ENCODE measurements around the gene CAMK2B. TPM values are rescaled to one million over a fixed set of nuclear protein-coding genes. Genes with fewer than 3 reads are reported as not detected.

CAMK2B gene
- total and polyA plus RNA-seq, 12 donors, result 0.25 to 82.3 (median 6.5) TPM; not detected in 2

- H3K4me1 ChIP-seq (replicated peaks in 1 of 2), result no peaks in the 10 kb centered on the region
- intact Hi-C loops (cut with DNase I), result no loop called here
- H3K27me3 ChIP-seq, result no peaks in the 10 kb centered on the region
- DNase-seq, result no peak
- H3K27ac ChIP-seq, result no peak overlapping the region
- H3K36me3 ChIP-seq (replicated peaks in 1 of 2), result no peaks in the 10 kb centered on the region
- no peak overlapping the region for H3K4me3 ChIP-seq
- no peaks in the 10 kb centered on the region for H3K9me3 ChIP-seq (replicated peaks in 1 of 3)
- TF ChIP-seq POLR2A (IDR thresholded peaks at IDR 0.05) (no peak), CTCF (IDR thresholded peaks at IDR 0.05) (no peak)
These were observed 22.2 kb upstream of the CAMK2B start for GRCh38 chr7:44347546-44348114.

- TF ChIP-seq CTCF (IDR thresholded peaks at IDR 0.05) (no peak), POLR2A (IDR thresholded peaks at IDR 0.05) (no peak)
- Histone ChIP-seq H3K4me1 (replicated peaks in 1 of 2) (no peaks in the 10 kb centered on the region), H3K36me3 (replicated peaks in 1 of 2) (no peaks in the 10 kb centered on the region), H3K27me3 (no peaks in the 10 kb centered on the region), H3K4me3 (no peak overlapping the region), H3K27ac (no peak overlapping the region), H3K9me3 (replicated peaks in 1 of 3) (no peaks in the 10 kb centered on the region)
- 88 to 93% (median 91%) methylated on average over 2 of the region's 2 CpGs for WGBS, 4 donors
- DNase-seq, result no peak
- intact Hi-C loops (cut with DNase I), result no loop called here
These were observed 20.7 kb upstream of the CAMK2B start for GRCh38 chr7:44346063-44346462.

DNA sequence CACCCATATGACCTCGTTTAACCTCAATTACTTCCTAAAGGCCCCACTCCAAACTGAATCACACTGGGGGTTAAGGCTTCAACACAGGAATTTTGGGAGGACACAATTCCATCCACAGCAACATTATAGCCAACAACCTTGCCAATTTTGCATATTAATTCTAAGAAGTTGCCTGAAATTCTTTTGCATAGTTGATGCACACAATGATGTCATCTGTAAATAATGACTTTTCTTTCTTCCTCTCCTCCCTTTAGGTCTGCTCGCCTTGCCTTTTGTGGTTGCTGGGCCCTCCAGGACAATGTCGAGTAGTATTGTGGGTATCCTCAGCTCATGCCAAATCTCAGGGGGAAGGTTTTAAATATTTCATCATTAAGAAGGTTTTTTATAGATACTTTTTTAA lies 16.0 kb upstream of the CAMK2B start:
- intact Hi-C loops (cut with DNase I), result no loop called here
- Histone ChIP-seq H3K4me3 (no peak overlapping the region), H3K4me1 (replicated peaks in 1 of 2) (no peaks in the 10 kb centered on the region), H3K9me3 (replicated peaks in 1 of 3) (no peaks in the 10 kb centered on the region), H3K27me3 (no peaks in the 10 kb centered on the region), H3K27ac (no peak overlapping the region), H3K36me3 (replicated peaks in 1 of 2) (no peaks in the 10 kb centered on the region)
- WGBS, 4 donors, result 78 to 90% (median 80%) methylated on average over 3 of the region's 3 CpGs
- DNase-seq, result no peak
- TF ChIP-seq POLR2A (IDR thresholded peaks at IDR 0.05) (no peak), CTCF (IDR thresholded peaks at IDR 0.05) (no peak)

DNA sequence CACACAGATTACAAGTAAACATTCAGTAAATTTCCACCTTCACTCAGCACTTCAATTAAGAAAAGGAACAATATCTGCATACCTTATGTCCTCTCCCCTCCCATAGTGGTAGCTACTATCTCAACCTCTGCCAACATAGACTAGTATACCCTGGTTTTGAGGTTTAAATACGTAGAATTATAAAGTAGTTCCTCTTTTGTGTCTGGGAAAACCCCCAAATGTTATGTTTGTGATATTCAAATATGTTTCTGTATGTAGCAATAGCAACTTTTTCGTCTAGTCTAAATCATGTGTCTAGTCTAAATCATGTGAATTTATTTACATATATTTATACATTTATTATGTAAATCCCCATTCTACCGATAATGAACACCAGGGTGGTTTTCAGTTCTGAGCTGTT lies 13.2 kb upstream of the CAMK2B start:
- no peak for DNase-seq
- WGBS, 4 donors, result 67 to 75% (median 72%) methylated on average over 3 of the region's 3 CpGs
- TF ChIP-seq CTCF (IDR thresholded peaks at IDR 0.05) (no peak), POLR2A (IDR thresholded peaks at IDR 0.05) (no peak)
- no peaks in the 10 kb centered on the region for H3K4me1 ChIP-seq (replicated peaks in 1 of 2)
- H3K4me3 ChIP-seq, result no peak overlapping the region
- no peak overlapping the region for H3K27ac ChIP-seq
- no peaks in the 10 kb centered on the region for H3K27me3 ChIP-seq
- no peaks in the 10 kb centered on the region for H3K9me3 ChIP-seq (replicated peaks in 1 of 3)
- H3K36me3 ChIP-seq (replicated peaks in 1 of 2), result no peaks in the 10 kb centered on the region
- intact Hi-C loops (cut with DNase I), result no loop called here
